HG03521 (cell line): ENCODE data around the gene MRFAP1.
A peak's percentile ranks its signal among the peaks of the same experiment; 100 is the strongest.

Source experiments
- ATAC-seq: cut with Tn5 transposase; IDR thresholded peaks from one replicate; pipeline ENCODE4 v1.9.1; 2021; ENCODE audit warnings: mild to moderate bottlenecking, moderate library complexity; ENCODE audit not compliant: unreplicated experiment

MRFAP1 gene

GRCh38 chr4:6688879-6689505 lies 48.5 kb downstream of the MRFAP1 start:
- peak; percentile 61 for ATAC-seq

GRCh38 chr4:6689506-6689960 lies 49.0 kb downstream of the MRFAP1 start:
- ATAC-seq = no peak
